T-helper 1 cell treated with Interleukin-12 subunit alpha and Interleukin-12 subunit beta and Interleukin-4 antibody, amounts not matched to agents 30 μg/mL and 1 μg/mL, for 36 hours (primary cell): ENCODE results near the gene SMARCD2.

Experiments used
- H3K27ac Mint-ChIP-seq: one replicate; pipeline ENCODE4 v1.8.0; 2021; ENCODE audit warnings: mild to moderate bottlenecking, mixed read lengths
- H3K27me3 Mint-ChIP-seq: one replicate; pipeline ENCODE4 v1.8.0; 2021; ENCODE audit warnings: low read depth, mixed read lengths
- H3K36me3 Mint-ChIP-seq: one replicate; pipeline ENCODE4 v1.8.0; 2021; ENCODE audit warnings: low read depth, mixed read lengths
- H3K4me1 Mint-ChIP-seq: one replicate; pipeline ENCODE4 v1.8.0; 2021; ENCODE audit warnings: low read depth, mixed read lengths
- H3K4me3 Mint-ChIP-seq: one replicate; pipeline ENCODE4 v1.8.0; 2021; ENCODE audit warnings: mild to moderate bottlenecking, moderate library complexity, mixed read lengths
- H3K9me3 Mint-ChIP-seq: one replicate; pipeline ENCODE4 v1.8.0; 2021; ENCODE audit warnings: mixed read lengths

The SMARCD2 gene

GRCh38 chr17:63841350-63842172, 924 bp downstream of the SMARCD2 start:
- no peaks in the 10 kb centered on the region for H3K9me3 Mint-ChIP-seq
- peak overlapping the region; percentile 96 for H3K4me3 Mint-ChIP-seq
- H3K36me3 Mint-ChIP-seq: peaks cover 3% of the 10 kb centered on the region
- H3K27ac Mint-ChIP-seq: peak overlapping the region; percentile 90
- H3K4me1 Mint-ChIP-seq: peaks cover 27% of the 10 kb centered on the region
- H3K27me3 Mint-ChIP-seq: no peaks in the 10 kb centered on the region

DNA sequence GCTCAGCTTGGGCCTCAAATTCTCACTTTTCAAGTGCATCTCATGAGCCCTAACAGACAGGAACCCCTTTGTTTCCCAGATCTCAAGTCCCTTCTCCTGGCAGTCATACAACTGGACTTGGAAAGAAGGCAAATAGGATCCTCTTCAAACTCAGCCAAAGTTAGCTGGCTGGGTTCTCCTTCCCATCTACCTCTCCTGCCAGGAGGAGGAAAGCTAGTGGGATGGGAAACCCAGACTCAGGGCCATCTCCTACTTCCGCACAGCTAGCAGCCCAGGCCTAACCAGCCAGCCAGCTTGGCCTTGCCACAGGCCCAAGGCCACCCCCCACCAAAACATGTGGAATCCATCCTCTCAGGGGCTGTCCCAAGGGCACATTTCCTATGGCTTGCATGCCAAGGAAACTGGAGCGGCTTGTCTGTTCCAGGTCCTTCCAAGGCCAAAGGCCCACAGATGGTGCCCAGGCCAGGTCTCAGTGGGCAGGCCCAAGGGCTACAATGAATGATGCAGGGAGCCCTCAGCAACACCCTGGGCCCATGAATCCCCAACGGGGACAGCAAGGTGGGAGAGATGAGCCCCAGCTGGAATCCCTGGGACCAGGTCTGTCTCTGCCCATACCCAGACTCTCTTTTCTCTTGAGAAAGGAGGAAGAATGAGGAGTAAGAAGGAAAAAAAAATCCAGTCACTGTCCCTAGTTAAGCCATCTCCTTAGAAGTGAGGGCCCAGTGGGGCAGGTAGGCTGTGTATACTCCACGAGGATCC, 1.7 kb downstream of the SMARCD2 start:
- Mint-ChIP-seq H3K36me3 (peaks cover 4% of the 10 kb centered on the region), H3K27ac (peak overlapping the region; percentile 90), H3K9me3 (no peaks in the 10 kb centered on the region), H3K4me1 (peaks cover 27% of the 10 kb centered on the region), H3K4me3 (peak overlapping the region; percentile 96), H3K27me3 (no peaks in the 10 kb centered on the region)

GRCh38 chr17:63838631-63839171, 3.8 kb downstream of the SMARCD2 start:
- Mint-ChIP-seq H3K36me3 (peaks cover 14% of the 10 kb centered on the region), H3K27ac (no peak overlapping the region), H3K4me3 (peak overlapping the region; percentile 14), H3K9me3 (no peaks in the 10 kb centered on the region), H3K27me3 (no peaks in the 10 kb centered on the region), H3K4me1 (peaks cover 31% of the 10 kb centered on the region)

GRCh38 chr17:63837962-63838600, 4.4 kb downstream of the SMARCD2 start:
- Mint-ChIP-seq H3K36me3 (peaks cover 15% of the 10 kb centered on the region), H3K27me3 (no peaks in the 10 kb centered on the region), H3K27ac (peak overlapping the region; percentile 24), H3K4me1 (peaks cover 31% of the 10 kb centered on the region), H3K4me3 (no peak overlapping the region), H3K9me3 (no peaks in the 10 kb centered on the region)

DNA sequence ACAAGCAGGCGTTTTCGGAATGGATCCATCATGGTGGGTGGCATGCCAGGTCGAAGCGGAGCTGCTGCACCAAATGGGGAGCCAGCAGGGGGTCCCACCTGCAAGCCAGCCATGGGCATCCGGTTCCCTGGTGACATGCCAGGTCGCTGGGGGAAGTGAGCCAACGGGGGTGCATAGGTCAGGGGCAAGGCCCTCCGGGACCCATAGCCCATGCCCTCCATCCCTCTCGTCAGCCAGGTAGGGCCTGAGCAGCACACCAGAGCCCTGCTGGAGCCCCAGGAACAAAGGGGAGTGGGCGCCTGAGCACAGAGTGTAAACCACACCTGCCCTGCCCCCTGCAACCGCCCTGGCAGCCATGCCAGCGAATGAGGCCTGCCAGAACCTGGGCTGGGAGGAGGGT, 5.0 kb downstream of the SMARCD2 start:
- Mint-ChIP-seq H3K27me3 (no peaks in the 10 kb centered on the region), H3K4me1 (peaks cover 31% of the 10 kb centered on the region), H3K4me3 (no peak overlapping the region), H3K36me3 (peaks cover 15% of the 10 kb centered on the region), H3K27ac (no peak overlapping the region), H3K9me3 (no peaks in the 10 kb centered on the region)

GRCh38 chr17:63836811-63837210, 5.7 kb downstream of the SMARCD2 start:
- Mint-ChIP-seq H3K27me3 (no peaks in the 10 kb centered on the region), H3K36me3 (peaks cover 18% of the 10 kb centered on the region), H3K27ac (no peak overlapping the region), H3K4me1 (peaks cover 31% of the 10 kb centered on the region), H3K9me3 (no peaks in the 10 kb centered on the region), H3K4me3 (no peak overlapping the region)

DNA sequence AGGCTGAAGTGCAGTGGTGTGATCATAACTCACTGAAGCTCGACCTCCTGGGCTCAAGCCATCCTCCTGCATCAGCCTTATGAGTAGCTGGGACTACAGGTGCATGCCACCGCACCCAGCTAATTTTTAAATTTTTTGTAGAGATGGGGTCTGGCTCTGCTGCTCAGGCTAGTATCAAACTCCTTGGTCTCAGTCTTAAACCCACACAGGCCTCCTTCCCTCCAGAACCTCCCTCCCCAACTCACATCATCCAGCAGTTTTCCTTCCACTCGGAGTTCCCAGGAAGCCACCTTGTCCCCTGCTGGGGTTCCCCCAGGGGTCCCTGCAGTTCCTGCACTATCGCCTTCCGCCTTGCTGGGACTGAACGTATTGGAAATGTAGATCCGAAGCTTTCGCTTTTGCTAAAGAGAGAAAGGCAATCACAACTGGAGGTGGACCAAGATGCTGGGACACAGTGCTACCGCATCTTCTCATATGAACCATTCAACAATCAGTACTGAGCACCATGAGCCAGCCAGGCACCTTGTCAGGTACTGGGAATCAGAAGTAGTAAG, 7.2 kb downstream of the SMARCD2 start:
- peaks cover 31% of the 10 kb centered on the region for H3K36me3 Mint-ChIP-seq
- H3K9me3 Mint-ChIP-seq: no peaks in the 10 kb centered on the region
- no peak overlapping the region for H3K4me3 Mint-ChIP-seq
- H3K27ac Mint-ChIP-seq: peak overlapping the region; percentile 38
- peaks cover 31% of the 10 kb centered on the region for H3K4me1 Mint-ChIP-seq
- no peaks in the 10 kb centered on the region for H3K27me3 Mint-ChIP-seq

- Mint-ChIP-seq H3K27ac (peak overlapping the region; percentile 55), H3K4me1 (peaks cover 36% of the 10 kb centered on the region), H3K36me3 (peaks cover 37% of the 10 kb centered on the region), H3K27me3 (no peaks in the 10 kb centered on the region), H3K4me3 (no peak overlapping the region), H3K9me3 (no peaks in the 10 kb centered on the region)
These were observed 7.9 kb downstream of the SMARCD2 start for GRCh38 chr17:63834431-63835166.

DNA sequence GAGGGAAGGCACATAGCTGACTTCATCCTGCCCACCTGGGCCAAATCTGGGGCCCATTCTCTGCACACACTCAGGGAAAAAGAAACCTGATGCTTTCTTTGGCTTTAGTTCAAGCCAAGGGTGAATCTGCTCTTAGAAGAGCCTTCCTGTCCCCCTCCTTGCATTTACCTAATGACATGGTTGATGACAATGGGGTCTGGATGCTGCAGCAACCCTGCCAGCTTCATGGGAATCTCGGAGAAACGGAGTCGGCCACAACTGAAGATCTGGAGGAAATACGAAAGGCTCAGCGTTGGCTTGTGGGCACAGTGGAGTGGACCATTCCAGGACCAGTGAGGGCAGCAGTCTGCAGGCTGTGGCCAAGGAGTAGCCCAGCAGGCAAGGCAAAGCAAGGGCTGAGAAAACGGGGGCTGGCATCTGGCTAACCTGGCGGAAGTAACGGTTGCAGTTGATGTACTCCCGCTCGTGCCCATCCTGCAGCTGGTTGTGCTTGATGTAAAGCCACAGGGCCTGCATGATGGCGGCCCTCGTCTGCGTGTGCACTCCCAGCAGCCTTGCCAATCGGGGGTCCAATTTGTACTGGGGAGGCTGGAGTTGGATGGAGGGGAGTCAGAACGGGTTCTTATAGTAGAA, 8.6 kb downstream of the SMARCD2 start:
- H3K27ac Mint-ChIP-seq: peak overlapping the region; percentile 7
- peaks cover 44% of the 10 kb centered on the region for H3K36me3 Mint-ChIP-seq
- peaks cover 37% of the 10 kb centered on the region for H3K4me1 Mint-ChIP-seq

GRCh38 chr17:63833026-63833740, 9.3 kb downstream of the SMARCD2 start:
- Mint-ChIP-seq H3K27ac (no peak overlapping the region), H3K27me3 (no peaks in the 10 kb centered on the region), H3K4me1 (peaks cover 43% of the 10 kb centered on the region), H3K9me3 (no peaks in the 10 kb centered on the region), H3K36me3 (peaks cover 47% of the 10 kb centered on the region), H3K4me3 (no peak overlapping the region)

More for the DNA sequence above, 8.6 kb downstream of the SMARCD2 start:
- Mint-ChIP-seq H3K9me3 (no peaks in the 10 kb centered on the region), H3K4me3 (no peak overlapping the region), H3K27me3 (no peaks in the 10 kb centered on the region)

DNA sequence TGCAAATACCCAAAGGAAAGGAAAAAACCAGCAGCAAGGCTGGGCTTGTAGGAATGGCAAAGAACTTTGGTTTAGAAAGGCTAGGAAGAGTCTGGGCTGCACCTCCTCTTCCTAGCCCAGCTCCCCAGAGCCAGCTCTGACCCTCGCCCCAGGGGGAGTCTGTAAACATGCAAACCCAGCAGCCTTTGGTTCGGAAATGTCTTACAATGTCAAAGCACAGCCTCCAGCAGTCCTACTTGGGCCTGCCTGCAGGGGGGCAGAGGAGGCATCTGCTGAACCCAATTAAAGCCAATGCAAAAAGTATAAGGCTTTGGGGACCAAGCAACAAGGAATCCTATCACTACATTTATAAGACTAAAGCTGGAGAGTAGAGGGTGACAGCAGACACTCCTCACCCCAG, 10.0 kb downstream of the SMARCD2 start:
- H3K4me1 Mint-ChIP-seq: peaks cover 46% of the 10 kb centered on the region
- H3K27ac Mint-ChIP-seq: no peak overlapping the region
- H3K36me3 Mint-ChIP-seq: peaks cover 51% of the 10 kb centered on the region
- H3K4me3 Mint-ChIP-seq: no peak overlapping the region
- H3K27me3 Mint-ChIP-seq: no peaks in the 10 kb centered on the region
- no peaks in the 10 kb centered on the region for H3K9me3 Mint-ChIP-seq

DNA sequence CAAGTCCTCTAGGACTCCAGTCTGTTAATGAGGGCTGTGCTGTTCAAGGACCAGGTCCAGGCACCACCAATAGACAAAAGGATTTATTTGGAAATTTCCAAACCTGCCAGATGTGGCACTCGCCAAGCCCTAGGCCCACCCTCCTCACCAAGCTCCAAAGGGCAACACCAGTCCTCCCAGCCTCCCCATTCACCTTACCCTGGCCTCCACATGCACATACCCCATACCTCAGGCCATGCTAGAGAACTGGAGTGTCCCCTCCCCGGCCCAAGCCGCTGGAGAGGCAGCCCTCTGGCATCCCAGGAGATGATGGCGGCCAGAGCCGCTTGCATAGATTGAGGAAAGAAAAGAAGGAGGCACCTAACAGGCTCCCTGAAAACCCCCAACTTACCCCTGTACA, 10.5 kb downstream of the SMARCD2 start:
- Mint-ChIP-seq H3K36me3 (peaks cover 50% of the 10 kb centered on the region), H3K4me3 (no peak overlapping the region), H3K9me3 (no peaks in the 10 kb centered on the region), H3K27ac (no peak overlapping the region), H3K4me1 (peaks cover 44% of the 10 kb centered on the region), H3K27me3 (no peaks in the 10 kb centered on the region)

GRCh38 chr17:63831505-63831904, 11.0 kb downstream of the SMARCD2 start:
- H3K4me1 Mint-ChIP-seq: peaks cover 43% of the 10 kb centered on the region
- H3K36me3 Mint-ChIP-seq: peaks cover 50% of the 10 kb centered on the region
- H3K9me3 Mint-ChIP-seq: no peaks in the 10 kb centered on the region
- H3K4me3 Mint-ChIP-seq: no peak overlapping the region
- H3K27me3 Mint-ChIP-seq: no peaks in the 10 kb centered on the region
- peak overlapping the region; percentile 20 for H3K27ac Mint-ChIP-seq
